Muscle layer of duodenum (tissue), 2 donors: ENCODE data around the gene EYS.
"Not testable (repeated sequence)": the region's sequence is repeated elsewhere in the genome, so short reads cannot be mapped to it uniquely, and the experiment has no call there.

Experiments
- H3K27ac ChIP-seq: one replicate; pipeline ENCODE4 v1.7.0; 2013; ENCODE audit warnings: mild to moderate bottlenecking, low read length
- H3K27me3 ChIP-seq: one replicate; pipeline ENCODE4 v1.7.0; 2013; ENCODE audit warnings: low read depth, mild to moderate bottlenecking, control low read depth, low read length
- H3K36me3 ChIP-seq, 2 donors: one replicate each; pipeline ENCODE4 v1.7.0; 2013; ENCODE audit warnings: low read length in 2 of 2, control low read depth in 1 of 2, mild to moderate bottlenecking in 1 of 2; ENCODE audit not compliant: insufficient read depth in 2 of 2, control insufficient read depth in 1 of 2
- H3K4me1 ChIP-seq, 2 donors: one replicate each; pipeline ENCODE4 v1.7.0; 2013; ENCODE audit warnings: low read length in 2 of 2, mild to moderate bottlenecking in 2 of 2, control low read depth in 1 of 2, moderate library complexity in 1 of 2; ENCODE audit not compliant: insufficient read depth in 2 of 2, control insufficient read depth in 1 of 2
- H3K4me3 ChIP-seq, 2 donors: one replicate each; pipeline ENCODE4 v1.7.0; 2013; ENCODE audit warnings: low read length in 2 of 2, low read depth in 1 of 2, mild to moderate bottlenecking in 1 of 2
- H3K9me3 ChIP-seq, 2 donors: one replicate each; pipeline ENCODE4 v1.7.0; 2013; ENCODE audit warnings: low read length in 2 of 2, control low read depth in 1 of 2, mild to moderate bottlenecking in 1 of 2; ENCODE audit not compliant: control insufficient read depth in 1 of 2
- donor health status: healthy.

Gene EYS

GRCh38 chr6:65004283-65004682 lies 702.7 kb downstream of the EYS start:
- Histone ChIP-seq H3K27me3 (no peaks in the 10 kb centered on the region), H3K4me1 (no peaks in the 10 kb centered on the region), H3K9me3 (no peaks in the 10 kb centered on the region), H3K36me3 (no peaks in the 10 kb centered on the region), H3K27ac (no peak overlapping the region), H3K4me3 (no peak overlapping the region)

GRCh38 chr6:65002882-65003281 lies 704.1 kb downstream of the EYS start:
- not testable (repeated sequence) for H3K4me3 ChIP-seq, H3K27ac ChIP-seq, H3K4me1 ChIP-seq, H3K9me3 ChIP-seq, H3K36me3 ChIP-seq, H3K27me3 ChIP-seq

- Histone ChIP-seq H3K36me3 (no peaks in the 10 kb centered on the region), H3K4me3 (no peak overlapping the region), H3K27me3 (no peaks in the 10 kb centered on the region), H3K27ac (no peak overlapping the region), H3K4me1 (no peaks in the 10 kb centered on the region), H3K9me3 (no peaks in the 10 kb centered on the region)
Observed at GRCh38 chr6:65000815-65001214, 706.2 kb downstream of the EYS start.

- H3K4me1 ChIP-seq = no peaks in the 10 kb centered on the region
- H3K9me3 ChIP-seq = no peaks in the 10 kb centered on the region
- H3K27ac ChIP-seq = no peak overlapping the region
- no peaks in the 10 kb centered on the region for H3K27me3 ChIP-seq
- H3K36me3 ChIP-seq = no peaks in the 10 kb centered on the region
- H3K4me3 ChIP-seq = no peak overlapping the region
Observed at GRCh38 chr6:64998204-64998603, 708.8 kb downstream of the EYS start.

GRCh38 chr6:64996301-64996700 lies 710.7 kb downstream of the EYS start:
- Histone ChIP-seq H3K27ac (no peak overlapping the region), H3K9me3 (no peaks in the 10 kb centered on the region), H3K4me1 (no peaks in the 10 kb centered on the region), H3K27me3 (no peaks in the 10 kb centered on the region), H3K36me3 (no peaks in the 10 kb centered on the region), H3K4me3 (no peak overlapping the region)

GRCh38 chr6:64990652-64991304 lies 716.2 kb downstream of the EYS start:
- no peak overlapping the region for H3K27ac ChIP-seq
- no peaks in the 10 kb centered on the region for H3K9me3 ChIP-seq
- no peak overlapping the region for H3K4me3 ChIP-seq
- no peaks in the 10 kb centered on the region for H3K27me3 ChIP-seq
- no peaks in the 10 kb centered on the region for H3K4me1 ChIP-seq
- H3K36me3 ChIP-seq = no peaks in the 10 kb centered on the region

- Histone ChIP-seq H3K9me3 (no peaks in the 10 kb centered on the region), H3K27ac (no peak overlapping the region), H3K27me3 (no peaks in the 10 kb centered on the region), H3K4me1 (no peaks in the 10 kb centered on the region), H3K36me3 (no peaks in the 10 kb centered on the region), H3K4me3 (no peak overlapping the region)
Observed at GRCh38 chr6:64988148-64988547, 718.9 kb downstream of the EYS start.

GRCh38 chr6:64987066-64987465 lies 720.0 kb downstream of the EYS start:
- Histone ChIP-seq H3K4me3 (no peak overlapping the region), H3K27me3 (no peaks in the 10 kb centered on the region), H3K4me1 (no peaks in the 10 kb centered on the region), H3K27ac (no peak overlapping the region), H3K9me3 (no peaks in the 10 kb centered on the region), H3K36me3 (no peaks in the 10 kb centered on the region)

GRCh38 chr6:64985726-64986125 lies 721.3 kb downstream of the EYS start:
- no peaks in the 10 kb centered on the region for H3K4me1 ChIP-seq
- no peak overlapping the region for H3K4me3 ChIP-seq
- no peaks in the 10 kb centered on the region for H3K9me3 ChIP-seq
- H3K36me3 ChIP-seq = no peaks in the 10 kb centered on the region
- H3K27ac ChIP-seq = no peak overlapping the region
- no peaks in the 10 kb centered on the region for H3K27me3 ChIP-seq

GRCh38 chr6:64984948-64985347 lies 722.1 kb downstream of the EYS start:
- no peak overlapping the region for H3K4me3 ChIP-seq
- H3K36me3 ChIP-seq = no peaks in the 10 kb centered on the region
- H3K4me1 ChIP-seq = no peaks in the 10 kb centered on the region
- H3K9me3 ChIP-seq = no peaks in the 10 kb centered on the region
- H3K27ac ChIP-seq = no peak overlapping the region
- H3K27me3 ChIP-seq = no peaks in the 10 kb centered on the region

- H3K27me3 ChIP-seq = no peaks in the 10 kb centered on the region
- no peaks in the 10 kb centered on the region for H3K4me1 ChIP-seq
- no peak overlapping the region for H3K4me3 ChIP-seq
- H3K27ac ChIP-seq = no peak overlapping the region
- H3K36me3 ChIP-seq = no peaks in the 10 kb centered on the region
- no peaks in the 10 kb centered on the region for H3K9me3 ChIP-seq
Observed at GRCh38 chr6:64983089-64983488, 723.9 kb downstream of the EYS start.

GRCh38 chr6:64973142-64973541 lies 733.9 kb downstream of the EYS start:
- no peak overlapping the region for H3K27ac ChIP-seq
- H3K36me3 ChIP-seq = no peaks in the 10 kb centered on the region
- no peak overlapping the region for H3K4me3 ChIP-seq
- no peaks in the 10 kb centered on the region for H3K4me1 ChIP-seq
- no peaks in the 10 kb centered on the region for H3K27me3 ChIP-seq
- H3K9me3 ChIP-seq = no peaks in the 10 kb centered on the region
